HG02623 (cell line): Measurements from ENCODE around the gene BNC2.

Source experiments
- ATAC-seq: cut with Tn5 transposase; IDR thresholded peaks from one replicate; pipeline ENCODE4 v1.9.1; 2021; ENCODE audit warnings: moderate library complexity; ENCODE audit not compliant: unreplicated experiment

Gene BNC2

DNA sequence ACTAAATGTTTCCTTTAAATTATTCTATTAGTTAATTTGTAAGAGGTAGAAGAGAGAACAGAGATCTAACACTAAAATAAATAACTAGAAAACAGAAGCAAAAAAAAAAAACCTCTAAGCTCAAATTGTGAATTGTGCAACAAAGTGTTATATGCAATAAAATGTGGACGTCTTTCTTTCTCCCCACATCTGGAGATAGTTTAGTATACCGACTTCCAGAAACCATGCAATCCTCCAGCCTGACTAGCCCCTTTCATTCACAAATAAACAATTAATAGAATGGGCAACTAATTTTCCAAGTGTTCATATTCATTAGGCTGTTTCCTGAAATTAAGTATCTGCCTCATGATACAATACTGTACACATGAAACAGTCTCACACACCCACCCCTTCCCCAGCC, 258.5 kb downstream of the BNC2 start:
- ATAC-seq: no peak

DNA sequence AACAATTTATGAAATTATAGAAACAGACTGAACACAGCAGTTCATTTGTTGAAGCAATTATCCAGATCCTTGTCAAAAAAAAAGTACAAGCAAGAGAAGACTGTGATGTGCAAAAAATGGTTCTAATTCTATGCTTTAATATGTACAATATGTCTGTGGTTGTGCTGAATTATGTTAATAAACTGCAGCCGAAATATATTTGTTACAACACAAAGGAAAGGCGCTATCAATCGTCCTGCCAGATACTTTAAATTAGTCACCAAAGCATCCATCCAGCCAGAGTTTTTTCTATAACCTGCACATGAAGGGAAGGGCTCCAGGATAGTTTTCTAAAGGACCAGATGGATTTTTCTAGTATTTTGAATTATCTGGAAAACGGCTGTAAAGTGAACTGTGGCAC, 259.5 kb downstream of the BNC2 start:
- no peak for ATAC-seq

GRCh38 chr9:16610538-16610937, 259.9 kb downstream of the BNC2 start:
- ATAC-seq: no peak

DNA sequence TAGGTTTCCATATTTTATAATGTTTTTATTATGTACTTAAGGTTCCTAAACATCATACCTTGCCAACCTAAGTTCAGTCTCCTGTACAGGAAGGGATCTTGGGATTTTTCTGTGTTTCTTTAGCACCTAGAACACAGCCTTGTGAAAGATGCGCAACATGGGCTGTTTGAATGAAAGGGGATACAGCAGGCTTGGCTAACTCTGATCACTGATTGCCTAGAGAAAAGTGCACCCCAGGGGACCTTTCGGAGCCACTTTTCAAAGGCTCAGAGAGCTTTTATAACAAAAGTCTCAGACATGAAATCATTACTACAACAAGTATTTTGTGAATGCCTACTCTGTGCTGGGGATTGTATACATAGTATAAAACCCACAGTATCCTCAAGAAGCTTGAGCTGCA, 261.6 kb downstream of the BNC2 start:
- ATAC-seq: no peak

DNA sequence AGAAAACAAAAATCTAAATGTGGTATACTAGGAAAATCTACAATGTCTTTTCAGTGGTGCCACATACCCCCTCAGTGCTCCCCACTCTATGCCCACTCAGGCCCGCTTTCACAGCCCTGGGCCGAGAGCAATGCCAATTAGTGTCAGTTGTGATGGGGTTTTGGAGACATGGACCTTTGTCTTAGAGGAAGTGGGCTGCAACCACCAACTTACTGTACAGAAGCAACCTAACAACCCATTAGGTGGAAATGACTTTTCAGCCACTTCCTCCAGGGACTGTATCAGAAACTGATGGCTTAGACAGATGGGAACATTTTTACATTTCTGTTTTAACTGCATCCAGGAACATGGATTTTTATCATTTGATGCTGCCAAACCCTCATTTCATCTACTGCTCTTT, 268.0 kb downstream of the BNC2 start:
- ATAC-seq: no peak

DNA sequence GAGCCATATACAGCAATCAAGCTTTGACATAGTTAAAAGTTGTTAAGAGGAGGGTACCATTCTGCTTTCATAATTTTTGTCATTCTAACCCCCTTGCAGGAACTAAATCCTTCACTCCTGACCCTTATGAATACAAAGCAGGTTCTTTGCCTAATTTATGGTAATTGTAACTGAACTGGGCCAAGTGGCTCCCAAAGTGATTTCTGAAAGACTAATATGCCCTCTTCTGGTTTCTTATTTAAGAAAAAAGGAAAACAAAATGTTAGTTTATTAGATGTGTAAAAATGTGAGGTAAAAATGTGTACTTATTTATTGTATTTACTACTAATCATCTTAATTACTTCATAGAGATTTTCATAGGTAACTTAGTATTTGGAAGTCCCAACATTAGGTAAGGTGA, 268.5 kb downstream of the BNC2 start:
- ATAC-seq: no peak

DNA sequence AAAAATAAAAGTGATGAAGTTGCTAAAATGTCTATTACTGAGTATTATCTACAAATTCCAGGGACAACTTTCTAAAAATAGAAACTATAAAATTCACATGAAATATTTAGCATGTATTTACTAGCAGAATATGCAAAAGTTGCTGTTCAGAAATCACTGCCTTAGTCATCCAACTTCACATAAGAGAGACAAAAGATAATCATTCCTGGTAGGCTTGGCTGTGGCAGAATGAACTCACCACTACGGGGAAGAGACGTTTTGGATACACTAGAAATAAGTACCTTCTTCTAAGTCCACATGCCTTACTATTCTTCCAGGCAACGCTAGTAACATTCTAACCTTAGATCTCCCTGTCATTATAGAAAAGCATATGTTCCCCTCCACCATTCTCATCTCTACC, 272.2 kb downstream of the BNC2 start:
- ATAC-seq: no peak

DNA sequence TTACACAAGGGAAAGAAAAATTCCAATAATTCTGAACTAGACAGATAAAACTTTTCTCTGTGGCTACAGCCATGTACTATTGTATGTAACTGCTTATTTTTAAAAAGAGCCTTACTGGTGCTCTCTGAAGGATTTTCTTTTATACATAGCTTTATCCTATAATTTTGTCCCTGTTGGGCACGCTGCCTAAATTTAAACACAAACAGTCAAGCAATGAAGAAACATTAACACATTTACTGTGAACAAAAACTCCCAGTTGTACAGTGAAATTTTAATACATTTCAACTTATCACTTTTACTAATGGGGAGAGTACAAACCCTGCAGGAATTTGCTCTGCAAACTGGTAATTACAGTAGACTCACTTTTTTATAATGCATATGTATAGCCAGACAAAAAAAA, 273.3 kb downstream of the BNC2 start:
- no peak for ATAC-seq

DNA sequence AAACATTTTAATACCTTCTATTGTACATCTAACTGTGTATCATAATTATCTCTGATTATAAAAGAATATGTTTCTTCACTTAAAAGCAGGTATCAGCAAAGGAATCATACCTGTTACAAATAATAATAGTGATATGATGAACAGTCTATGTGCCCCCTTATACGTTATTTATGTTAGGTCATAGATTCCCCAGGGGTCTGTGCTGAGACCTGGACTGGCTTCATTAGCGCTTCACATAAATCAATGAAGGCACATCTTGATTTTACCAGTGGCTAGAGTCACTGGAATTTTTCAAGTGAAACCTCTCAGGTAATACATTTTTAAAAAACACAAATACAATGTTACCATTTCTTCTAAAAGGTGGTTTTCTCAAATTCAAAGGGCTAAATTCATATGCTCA, 275.2 kb downstream of the BNC2 start:
- ATAC-seq: no peak

DNA sequence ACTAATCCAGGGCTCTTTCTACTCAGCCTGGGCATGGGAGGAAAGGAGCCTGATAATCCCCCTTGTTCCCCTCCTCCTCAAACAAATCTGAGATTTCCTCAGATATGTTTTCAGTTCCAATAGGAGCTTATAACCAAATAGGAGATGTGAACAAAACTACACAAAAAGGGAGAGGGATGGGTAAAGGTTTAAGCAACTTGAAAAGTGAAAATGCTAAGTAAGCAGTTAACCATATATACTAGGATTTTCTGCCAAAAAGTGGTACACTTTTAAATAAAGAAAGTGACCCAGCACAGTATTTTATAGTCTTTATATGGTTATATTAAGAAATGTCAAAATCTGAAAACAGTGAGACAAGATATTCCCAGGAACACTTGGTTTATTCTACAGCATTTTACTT, 275.7 kb downstream of the BNC2 start:
- ATAC-seq: no peak

GRCh38 chr9:16593746-16594145, 276.7 kb downstream of the BNC2 start:
- ATAC-seq: no peak

GRCh38 chr9:16591092-16591491, 279.4 kb downstream of the BNC2 start:
- ATAC-seq: no peak

DNA sequence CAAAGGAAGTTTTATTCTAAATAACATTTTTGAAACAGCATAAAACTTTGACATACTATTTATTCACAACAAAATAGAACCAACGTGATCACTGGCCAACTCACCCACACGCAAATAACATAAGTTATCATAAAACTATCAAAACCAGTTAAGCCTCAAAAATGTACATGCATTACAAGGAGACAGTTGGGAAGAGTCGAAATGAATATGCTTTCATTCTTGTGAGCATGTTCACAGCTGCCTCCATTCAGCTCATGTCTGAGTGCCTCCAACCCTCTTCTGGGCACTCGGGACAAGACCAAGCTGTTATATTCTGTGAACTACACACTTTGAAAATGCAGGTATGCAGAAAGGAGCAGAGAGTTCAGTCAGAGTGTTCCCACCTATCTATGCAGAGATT, 284.9 kb downstream of the BNC2 start:
- ATAC-seq: no peak

DNA sequence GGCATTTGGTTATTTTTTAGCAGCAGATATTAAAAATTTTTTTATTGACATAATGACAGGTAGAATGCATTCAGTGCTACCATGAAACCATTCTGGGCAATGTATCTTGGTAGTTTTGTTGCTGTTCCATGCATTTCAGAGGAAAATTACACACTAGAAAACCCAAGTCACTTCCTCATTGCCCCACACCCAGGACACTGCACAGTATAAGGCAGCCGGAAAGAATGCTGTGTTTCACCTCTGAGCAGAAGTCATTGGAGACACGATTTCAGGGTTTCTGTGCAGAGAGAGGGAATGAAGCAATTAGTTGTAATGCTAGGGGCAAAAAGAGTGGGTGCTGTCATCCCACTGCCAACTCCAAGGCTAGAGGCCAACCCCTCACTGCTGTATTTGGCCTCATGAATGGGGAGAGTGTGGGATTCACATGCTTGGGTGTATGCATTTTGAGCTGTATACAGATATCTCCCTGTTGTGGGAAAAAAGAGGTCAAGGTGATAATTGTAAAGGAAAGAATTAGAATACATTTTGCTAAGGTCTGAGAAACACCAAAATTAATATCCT, 290.5 kb downstream of the BNC2 start:
- no peak for ATAC-seq

- ATAC-seq: no peak
Measured at GRCh38 chr9:16575986-16576245, 294.6 kb downstream of the BNC2 start.

- no peak for ATAC-seq
Measured at GRCh38 chr9:16575142-16575985, 295.1 kb downstream of the BNC2 start.

DNA sequence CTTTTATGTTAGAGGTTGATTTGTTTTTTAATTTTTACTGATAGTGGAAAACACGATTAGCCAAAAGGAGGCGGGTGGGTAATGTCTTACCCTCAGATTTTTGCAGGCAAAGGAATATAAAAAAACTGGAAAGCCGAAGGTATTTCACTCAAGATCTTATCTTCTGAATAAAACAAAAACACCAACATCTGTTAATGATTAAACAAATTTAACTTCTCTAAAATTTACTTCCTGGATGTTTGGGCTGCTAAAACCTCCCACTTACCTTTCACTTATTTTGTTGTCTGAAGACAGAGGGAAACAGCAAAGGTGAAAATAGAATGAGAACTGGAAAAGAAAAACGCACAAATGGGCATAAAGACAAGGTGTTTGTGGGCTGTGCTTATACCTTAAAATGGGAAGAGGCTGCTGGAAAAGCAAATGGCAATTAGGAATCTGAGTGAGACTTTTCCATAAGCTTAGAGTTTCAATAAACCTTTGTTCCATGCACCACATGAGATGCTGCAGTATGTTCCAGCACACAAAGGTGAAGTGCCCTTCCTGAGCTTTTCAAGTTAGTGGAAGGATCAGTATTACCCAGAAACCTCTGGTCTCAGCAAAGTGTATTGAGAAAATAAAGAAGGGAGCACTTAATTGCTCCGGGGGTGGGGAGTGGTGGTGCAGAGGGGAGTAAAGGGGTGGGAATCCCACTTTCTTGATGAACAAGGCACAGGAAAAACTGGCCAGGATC, 298.3 kb downstream of the BNC2 start:
- ATAC-seq: no peak

DNA sequence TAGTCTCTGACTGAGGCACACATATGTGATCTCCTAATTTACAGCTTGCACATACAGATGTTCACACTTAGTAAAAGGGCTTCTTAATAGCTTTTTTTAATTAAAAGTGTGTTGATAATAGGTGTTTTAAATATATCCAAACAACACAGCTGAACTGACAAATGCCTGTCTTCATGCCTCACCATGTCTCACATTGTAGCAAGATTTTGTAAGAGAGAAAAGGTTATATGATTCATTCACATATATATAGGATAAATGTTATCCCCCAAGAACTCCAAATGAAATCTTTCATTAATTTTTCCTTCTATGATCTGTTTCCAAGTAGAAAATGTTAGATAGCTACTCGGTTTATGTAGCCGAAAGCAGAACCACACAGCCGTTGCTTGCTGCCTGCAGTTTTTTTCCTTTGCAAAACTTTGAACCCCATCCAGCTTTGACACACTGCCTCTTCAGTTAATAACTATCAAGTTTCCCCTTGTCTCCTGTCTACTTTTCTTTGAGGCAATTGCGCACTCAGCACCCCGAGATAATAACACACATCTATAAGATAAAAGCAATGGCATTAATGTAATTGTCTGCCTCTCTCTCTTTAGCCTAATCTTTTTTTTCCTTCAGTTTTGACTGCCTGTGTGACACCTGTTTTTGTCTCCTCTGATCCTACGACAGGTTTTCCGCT, 299.2 kb downstream of the BNC2 start:
- no peak for ATAC-seq

DNA sequence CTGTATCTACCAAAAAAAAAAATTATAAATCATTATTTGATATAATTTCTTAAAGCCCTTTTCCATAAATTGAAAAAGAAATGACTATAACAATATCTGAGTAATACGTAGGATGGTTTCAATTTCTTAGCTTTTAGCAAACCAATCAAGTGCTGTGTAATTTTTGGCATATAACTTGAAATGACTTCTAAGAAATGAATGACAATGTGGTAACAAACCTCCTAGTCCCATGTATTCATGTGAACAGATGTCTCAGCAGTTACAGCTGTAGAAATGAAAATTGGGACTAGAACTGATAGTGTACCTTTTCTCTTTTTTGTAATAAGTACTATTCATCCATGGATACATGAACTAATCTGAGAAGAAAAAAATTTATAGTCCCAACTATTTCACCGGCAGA, 307.0 kb downstream of the BNC2 start:
- ATAC-seq: no peak

GRCh38 chr9:16561121-16561520, 309.3 kb downstream of the BNC2 start:
- no peak for ATAC-seq

- ATAC-seq: no peak
Measured at GRCh38 chr9:16559418-16560188, 310.9 kb downstream of the BNC2 start.
